HG03460 (cell line): Measurements from ENCODE around the gene ATP6V0B.

Source experiments
- ATAC-seq: cut with Tn5 transposase; IDR thresholded peaks from one replicate; pipeline ENCODE4 v1.9.1; 2021; ENCODE audit not compliant: unreplicated experiment

ATP6V0B gene

DNA sequence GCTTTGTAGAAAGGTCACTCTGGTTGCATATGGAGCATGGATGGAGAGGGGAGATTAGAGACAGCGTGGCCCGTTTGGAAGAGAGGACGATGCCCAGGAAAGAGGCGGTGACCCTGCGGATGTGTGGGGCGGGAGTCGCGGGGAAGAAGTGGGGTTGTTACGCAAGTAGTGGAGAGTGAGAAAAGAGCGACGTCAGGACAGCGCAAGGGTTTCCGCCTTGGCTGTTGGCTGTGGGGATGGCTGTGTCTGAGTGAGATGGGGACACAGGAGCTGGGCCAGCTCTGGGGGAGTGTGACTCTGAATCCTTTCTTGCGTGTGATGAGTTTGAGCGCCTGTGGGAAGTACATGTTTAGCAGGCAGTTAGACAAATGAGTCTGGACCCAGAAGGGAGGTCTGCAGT is 8.0 kb downstream of the ATP6V0B start:
- no peak for ATAC-seq

DNA sequence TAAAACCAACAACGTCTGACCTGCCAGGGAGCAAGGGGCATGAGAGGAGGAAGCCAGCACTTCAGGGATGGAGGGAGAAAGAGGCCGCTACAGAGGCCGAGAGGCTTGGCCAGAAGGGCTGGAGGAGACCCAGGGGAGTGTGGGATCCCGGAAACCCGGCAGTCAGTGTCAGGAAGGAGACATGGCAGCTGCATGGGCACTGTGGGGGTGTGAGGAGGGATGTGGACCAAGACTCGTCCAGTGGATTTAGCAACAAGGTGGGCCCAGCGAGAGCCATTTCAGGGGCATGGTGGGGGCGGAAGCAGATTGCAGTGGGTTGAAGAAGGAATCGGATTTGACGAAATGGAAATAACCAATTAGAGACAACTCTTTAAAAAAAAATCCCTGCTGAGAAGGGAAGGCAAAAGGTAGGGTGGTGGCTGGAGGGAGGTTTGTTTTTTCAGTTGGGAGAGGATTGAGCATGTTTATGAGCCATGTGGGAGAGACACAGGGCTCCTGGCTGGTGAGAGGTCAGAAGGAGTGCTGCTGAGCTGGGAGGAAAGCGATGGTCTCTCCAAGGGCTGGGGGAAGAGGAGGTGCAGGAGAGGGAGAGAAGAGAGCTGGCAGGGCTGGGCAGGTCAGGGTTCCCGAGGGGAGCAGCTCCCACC is 8.6 kb downstream of the ATP6V0B start:
- no peak for ATAC-seq

DNA sequence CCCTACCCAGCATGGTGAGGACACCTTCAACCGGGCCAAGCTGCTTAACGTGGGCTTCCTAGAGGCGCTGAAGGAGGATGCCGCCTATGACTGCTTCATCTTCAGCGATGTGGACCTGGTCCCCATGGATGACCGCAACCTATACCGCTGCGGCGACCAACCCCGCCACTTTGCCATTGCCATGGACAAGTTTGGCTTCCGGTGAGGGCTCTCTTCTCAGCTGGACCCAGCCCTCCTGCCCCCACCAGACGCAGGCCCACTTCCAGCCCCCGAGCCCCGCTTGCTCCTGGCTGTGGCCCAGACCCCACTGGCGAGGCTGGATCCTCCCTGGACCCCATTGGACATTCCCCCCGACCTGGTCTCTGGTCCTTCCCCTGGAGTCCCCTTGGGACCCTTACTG is 10.1 kb downstream of the ATP6V0B start:
- ATAC-seq = no peak

DNA sequence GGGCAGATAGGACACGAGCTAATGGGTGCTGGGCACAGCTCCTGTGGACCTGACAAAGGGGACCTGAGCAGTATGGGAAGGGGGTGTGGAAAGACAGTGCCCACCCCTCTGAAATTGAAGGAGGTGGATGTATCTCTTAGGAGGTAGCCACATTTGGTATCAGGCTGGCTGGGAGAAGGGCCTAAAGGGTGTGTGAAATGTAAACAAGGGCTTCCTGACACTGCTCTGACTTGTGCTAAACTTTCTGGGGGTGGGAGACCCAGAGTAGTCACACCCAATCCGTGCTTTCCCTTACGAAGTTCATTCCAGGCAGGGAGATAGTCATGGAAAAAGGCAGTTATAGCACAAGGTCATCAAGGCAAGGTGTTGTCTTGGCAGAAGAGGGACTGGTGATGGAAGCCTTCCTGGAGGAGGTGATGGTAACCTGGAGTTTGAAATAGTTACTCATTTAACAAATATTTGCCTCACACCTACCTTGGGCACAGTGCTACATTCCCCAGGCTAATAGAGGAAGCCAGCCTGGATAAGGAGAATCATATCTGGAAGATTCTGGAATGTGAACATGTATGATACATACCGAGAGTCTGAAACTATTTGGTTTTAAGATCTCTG is 11.3 kb downstream of the ATP6V0B start:
- ATAC-seq = no peak

DNA sequence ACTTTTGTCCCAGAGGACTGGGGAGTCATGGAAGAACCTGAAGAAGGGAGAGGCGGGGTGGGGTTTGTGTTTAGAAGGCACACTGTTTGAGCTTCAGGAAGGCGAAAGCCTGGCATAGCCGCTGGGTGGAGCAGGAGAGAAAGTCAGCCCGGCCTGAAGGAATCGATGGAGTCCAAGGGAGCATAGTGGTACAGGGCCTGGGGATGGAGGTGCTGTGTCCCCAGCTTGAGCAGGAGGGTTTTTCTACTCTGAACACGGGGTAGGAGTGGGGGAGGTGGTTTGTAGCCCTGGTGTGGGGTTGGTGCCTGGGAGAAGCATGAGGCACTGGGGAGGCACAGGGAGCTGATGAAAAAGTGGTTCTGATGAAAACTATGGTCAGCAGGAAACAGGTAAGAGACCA is 12.0 kb downstream of the ATP6V0B start:
- ATAC-seq = no peak

DNA sequence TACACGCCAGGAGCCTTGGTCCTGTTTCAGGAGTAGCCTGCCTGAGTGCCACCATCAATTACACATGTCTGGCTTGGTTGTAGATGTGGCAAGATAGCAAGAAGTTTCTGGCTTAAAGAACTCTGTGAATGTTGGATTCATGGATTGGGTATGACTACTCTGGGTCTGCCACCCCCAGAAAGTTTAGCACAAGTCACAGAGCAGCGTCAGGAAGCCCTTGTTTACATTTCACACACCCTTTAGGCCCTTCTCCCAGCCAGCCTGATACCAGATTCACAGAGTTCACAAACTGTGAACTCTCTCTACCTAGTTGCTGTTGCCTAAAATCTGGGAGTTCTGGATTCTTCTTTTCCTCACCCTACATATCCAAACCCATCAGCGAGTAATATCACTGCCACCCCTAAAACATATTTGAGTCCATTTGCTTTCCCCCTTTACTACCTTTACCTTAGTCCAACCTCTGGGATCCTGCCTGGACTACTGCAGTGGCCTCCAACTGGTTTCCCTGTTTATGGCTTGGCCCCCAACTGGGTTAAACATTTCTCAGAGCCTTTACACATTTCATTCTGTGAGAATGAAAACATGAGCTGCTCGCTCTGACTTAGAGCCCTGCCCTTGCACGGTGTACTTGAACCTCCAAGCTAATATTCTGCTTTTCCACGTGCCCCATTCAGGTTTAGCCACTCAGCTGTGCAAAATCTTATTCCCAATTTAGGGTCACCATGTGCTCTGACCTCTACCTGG is 12.6 kb downstream of the ATP6V0B start:
- no peak for ATAC-seq

DNA sequence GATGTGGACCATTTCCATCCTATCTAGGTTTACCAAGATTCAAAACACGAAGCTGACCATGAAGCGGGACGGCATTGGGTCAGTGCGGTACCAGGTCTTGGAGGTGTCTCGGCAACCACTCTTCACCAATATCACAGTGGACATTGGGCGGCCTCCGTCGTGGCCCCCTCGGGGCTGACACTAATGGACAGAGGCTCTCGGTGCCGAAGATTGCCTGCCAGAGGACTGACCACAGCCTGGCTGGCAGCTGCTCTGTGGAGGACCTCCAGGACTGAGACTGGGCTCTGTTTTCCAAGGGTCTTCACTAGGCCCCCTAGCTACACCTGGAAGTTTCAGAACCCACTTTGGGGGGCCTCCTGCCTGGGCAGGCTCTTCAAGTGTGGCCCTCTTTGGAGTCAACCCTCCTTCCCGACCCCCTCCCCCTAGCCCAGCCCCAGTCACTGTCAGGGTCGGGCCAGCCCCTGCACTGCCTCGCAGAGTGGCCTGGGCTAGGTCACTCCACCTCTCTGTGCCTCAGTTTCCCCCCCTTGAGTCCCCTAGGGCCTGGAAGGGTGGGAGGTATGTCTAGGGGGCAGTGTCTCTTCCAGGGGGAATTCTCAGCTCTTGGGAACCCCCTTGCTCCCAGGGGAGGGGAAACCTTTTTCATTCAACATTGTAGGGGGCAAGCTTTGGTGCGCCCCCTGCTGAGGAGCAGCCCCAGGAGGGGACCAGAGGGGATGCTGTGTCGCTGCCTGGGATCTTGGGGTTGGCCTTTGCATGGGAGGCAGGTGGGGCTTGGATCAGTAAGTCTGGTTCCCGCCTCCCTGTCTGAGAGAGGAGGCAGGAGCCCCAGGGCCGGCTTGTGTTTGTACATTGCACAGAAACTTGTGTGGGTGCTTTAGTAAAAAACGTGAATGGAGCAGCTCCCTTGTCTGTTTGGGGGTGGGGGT is 15.8 kb downstream of the ATP6V0B start:
- no peak for ATAC-seq

DNA sequence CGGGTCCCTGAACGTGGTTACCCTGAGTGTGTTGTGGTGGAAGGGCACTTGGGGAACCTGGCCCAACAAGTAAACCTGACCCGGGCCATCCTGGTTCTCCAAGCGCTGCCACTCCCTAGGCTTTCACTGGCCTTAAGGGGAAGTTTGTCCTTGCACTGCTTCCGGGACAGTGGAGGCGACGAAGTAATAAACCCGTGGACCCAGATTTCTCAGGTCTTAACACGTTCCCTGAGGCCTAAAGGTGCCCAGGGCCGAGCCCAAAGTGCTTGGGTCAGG is 16.4 kb downstream of the ATP6V0B start:
- ATAC-seq = no peak

DNA sequence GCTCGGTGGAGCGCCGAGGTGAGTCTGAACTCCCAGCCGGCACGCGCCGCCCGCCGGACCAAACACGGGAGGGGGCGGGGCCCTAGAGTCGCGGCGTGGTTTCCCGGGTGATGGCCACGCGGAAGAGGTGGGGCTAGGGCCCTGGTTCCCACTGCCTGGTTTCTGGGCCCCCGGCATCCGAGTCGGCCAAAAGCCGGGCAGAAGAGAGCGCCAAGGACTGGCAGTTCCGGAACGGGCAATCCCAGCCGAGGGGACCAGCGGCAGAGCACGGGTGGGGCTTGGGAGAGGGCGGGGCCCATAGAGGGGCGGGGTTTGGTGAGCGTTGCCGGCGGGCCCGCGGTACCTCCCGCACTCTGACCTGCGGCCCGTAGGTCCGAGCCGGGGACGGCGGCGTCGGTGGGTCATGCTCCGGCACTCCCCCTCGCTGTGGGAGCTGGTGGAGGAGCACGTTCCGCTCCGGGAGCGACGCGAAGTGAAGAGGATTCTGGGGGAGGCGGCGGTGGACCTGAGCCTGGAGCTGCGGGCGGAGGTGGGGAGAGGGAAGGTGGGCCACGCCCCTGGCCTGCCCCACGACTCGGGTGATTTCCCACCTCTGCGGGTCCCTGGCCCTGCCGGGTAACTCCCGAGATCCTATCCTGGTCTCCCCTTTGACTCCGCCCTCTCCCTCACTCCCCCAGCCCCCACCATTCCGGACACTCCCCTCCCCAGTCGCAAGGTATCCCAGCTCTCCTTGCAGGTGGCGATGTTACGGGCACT is 16.9 kb downstream of the ATP6V0B start, which contains the start of gene CCDC24:
CCDC24 (plus strand) TSS at position 124 of the 756 bp plus-strand sequence; CDS start at position 404, 280 bp downstream.
- peak; percentile 67 for ATAC-seq

DNA sequence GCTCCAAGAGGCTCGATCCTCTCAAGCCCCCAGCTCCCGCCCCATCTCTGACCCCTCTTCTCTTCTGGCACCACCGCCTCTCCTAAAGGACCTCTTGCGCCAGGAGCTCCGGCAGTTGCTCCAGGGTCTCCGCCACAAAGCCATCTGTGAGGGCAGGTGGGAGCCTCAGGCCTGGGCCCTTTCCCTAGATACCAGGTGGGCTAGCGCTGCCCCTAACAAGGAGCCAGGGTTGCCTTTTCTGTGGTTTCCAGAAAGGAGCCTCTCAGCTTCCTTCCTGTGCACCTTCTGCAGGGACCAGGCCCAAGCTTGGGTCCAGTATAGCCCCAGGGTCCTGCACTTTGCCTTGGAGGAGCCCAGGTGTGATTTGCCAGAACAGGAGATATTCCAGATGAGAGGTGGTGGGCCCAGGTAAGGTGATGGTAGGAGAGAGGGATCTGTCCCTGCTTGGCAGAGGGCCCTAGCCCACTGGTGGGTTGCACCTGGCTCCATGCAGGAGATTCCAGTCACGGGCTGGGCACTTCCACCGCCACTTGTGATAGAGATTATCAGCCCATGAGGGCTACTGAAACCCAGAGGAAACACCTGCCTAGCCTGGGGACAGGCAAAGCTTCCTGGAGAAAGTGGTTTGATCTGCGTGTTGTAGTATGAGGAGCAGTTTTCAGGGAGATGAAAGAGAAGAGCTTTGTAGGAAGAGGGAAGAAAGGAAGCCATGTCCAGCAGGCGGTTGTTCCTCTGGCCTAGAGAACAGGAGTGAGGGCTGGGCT is 17.7 kb downstream of the ATP6V0B start:
- ATAC-seq = no peak

DNA sequence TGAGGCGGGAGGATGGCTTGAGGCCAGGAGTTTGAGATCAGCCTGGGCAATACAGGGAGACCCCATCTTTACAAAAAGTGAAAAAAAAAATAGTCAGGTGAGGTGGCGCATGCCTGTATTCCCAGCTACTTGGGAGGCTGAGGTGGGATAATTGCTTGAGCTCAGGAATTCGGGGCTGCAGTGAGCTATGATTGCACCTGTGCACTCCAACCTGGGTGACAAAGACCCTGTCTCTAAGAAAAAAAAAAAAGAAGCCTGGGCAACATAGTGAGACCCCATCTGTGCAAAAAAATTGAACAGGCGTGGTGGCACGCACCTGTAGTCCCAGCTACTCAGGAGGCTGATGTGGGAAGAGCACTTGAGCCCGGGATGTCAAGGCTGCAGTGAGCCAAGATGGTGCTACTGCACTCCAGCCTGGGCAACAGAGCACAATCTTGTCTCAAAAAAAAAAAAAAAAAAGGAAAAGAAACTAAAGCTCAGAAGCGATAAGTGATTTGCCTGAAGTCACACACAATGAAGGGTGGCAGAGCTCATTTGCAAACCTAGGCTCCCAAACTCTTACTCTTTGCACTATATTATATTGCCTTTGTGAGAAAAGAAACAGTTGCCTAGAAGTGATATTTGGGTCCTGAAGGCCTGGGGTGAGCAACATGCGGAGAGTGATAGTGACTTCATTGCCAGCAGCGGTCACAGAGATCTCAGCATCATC is 18.6 kb downstream of the ATP6V0B start:
- ATAC-seq = no peak

DNA sequence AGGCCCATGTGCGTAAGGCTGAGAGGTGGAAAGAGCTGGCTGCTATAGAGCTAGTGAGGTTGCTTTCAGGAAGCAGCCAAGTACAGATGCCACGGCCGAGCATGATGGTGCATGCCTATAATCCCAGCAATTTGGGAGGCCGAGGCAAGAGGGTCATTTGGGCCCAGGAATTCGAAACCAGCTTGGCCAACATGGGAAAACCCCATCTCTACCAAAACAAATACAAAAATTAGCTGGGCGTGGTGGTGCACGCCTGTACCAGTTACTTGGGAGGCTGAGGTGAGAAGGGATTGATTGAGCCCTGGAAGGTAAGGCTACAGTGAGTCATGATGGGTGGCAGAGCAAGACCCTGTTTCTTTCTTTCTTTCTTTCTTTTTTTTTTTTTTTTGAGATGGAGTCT is 19.3 kb downstream of the ATP6V0B start:
- no peak for ATAC-seq

DNA sequence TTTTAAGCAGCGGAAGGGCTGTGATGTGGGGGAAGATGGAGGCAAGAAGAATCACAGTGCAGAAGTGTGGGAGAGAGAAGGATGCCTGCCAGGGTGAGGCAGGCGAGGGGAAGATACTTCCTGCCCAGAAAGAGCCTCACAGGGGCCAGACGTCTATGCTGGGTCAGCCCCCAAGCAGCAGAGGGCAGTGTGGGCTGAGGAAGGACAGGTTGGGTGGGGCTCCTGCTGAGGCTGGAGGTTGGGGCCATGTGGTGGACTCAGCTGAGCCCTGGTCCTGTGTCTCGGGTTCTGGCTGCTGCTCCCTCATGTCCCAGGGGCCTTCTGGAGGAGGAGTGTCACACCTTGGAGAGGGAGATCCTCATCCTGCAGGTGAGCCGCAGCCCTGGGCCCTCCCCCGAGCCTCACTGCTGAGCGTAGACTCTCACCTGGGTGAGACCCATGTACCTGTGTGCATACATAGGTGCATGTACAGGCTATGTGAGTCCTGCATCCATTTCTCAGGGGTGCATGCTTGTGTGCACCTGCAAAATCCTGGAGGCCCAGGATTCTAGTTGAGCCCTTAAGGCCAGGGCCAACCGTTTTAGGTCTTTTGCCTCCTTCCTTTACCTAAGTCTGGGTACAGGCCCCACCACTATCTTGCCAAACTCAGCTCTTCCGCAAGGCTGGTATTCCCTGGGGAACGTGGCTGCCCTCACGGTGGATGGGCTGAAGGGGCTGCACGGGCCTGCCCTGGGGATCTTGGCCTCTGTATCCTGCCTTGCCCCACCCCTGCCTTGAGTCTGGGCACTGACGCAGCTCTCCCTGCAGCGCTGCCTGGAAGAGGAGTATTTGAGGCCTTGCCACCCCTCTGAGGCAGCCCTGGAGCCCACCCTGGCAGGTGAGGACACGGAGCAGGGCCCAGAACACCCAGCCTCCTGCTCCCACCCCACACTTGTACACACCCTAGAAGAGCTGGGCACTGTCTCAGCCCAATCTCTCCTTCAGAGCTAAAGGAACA is 20.3 kb downstream of the ATP6V0B start:
- no peak for ATAC-seq

DNA sequence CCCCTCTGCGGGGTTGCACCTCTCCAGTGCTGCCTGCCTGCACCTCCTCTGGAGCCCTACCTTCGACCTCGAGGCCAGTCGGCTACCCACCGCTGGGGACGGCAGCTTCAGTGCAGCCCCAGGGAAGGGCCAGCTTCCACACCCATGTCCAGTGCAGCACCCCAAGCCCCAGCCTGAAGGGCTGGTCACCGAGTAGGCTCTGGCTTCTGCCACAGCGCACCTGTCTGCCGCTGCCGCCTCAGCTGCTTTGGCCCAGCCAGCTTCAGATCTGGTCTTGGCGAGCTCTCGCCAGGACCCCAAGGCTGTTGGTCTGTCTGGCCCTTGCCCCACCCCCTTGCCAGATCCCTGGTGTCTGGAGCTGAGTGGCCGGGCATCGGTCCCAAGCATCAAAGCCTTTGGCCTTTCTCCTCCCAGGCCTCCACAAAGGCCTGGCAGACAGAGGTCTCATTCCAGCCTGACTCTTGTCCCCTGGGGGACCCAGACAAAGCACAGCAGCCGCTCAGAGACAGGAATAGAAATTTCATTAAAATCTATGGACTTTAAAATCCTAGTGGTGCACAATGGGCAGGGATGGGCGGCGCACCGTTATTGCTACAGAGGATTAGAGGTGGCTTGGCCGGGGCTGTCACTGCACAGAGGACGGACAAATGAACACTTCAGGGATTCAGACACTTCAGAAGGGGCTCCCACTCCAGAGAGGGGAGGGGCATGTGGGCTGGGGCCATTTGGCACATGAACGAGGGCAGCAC is 21.4 kb downstream of the ATP6V0B start:
- ATAC-seq = no peak

DNA sequence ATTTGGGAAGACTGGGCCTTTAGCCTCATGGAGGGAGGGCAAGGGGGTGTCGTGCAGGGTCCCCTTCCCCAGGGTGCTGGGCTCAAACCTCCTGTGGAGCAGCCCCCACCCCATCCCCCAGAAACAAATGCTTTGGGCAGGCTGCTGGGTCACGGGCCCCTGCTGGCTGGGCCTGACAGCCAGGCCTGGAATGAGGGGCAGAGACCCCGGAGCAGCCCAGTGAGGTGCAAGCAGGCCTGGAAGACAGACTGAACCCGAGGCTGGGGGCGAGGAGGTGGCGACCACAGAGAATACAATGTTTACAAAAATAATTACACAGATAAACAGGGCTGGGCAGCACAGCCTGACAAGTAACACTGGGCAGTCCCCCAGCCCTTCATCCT is 22.0 kb downstream of the ATP6V0B start:
- no peak for ATAC-seq

DNA sequence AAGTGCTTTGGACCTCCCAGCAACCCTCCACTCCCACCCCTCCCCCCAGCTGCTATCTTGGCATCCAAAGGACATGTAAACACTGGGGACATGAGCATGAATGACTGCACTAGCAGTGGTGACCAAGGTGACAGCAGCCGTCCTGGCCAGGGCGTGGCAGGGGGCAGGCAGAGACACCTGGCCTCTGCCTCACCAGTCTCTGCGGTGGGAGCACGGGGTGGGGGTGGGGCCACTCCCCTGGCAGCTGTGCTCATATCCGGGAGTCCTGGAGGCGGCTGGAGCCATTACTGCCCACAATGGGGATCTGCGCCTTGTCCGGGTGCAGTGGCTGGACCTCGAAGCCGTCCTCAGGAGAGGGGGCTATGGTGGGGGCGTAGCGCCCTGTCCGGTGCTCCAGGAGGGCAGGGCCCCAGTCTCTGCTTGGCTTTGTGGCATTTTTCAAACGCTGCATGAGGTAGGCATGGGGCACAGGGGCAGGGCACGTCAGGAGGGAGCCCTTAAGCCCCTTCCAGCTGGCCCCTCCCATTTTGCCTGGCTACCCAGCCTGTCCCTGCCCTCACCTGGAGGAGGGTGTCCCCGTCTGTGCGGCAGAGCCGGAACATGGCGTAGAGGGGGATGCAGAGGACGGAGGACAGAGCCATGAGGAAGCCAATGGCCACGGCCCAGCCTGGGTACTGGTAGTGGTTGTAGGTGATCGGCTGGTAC is 22.7 kb downstream of the ATP6V0B start:
- no peak for ATAC-seq

DNA sequence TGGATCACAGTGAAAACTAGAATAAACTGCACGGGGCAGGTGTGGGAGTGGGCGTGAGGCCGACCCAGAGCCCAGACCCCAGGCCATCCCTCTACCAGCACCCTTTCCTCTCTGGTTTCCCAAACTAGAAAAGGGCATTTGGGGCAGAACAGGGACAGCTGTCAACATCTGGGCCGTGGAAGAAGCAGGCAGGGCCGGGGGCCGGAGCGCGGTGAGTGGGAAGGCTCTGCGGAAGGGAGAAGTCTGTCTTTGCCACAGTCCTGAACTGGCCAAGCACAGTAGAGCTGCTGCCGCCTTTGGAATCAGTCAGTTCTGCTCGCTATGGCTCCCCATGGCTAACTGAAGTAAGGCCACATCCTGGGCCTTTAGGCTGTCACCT is 23.2 kb downstream of the ATP6V0B start:
- no peak for ATAC-seq
